Testis (tissue), 5 donors: ENCODE measurements around the gene VSTM2A. TPM values are rescaled to one million over a fixed set of nuclear protein-coding genes. Genes with fewer than 3 reads are reported as not detected.
A peak's percentile ranks its signal among the peaks of the same experiment; 100 is the strongest.
"Not testable (repeated sequence)": the region's sequence is repeated elsewhere in the genome, so short reads cannot be mapped to it uniquely, and the experiment has no call there.

Experiments used
- DNase-seq: peaks from one replicate; pipeline ENCODE4 v3.0.0-alpha.2; 2019
- H3K27ac ChIP-seq, 2 donors: fragments of 200-600 bp; sonication (generic); one replicate each; pipeline ENCODE4 v1.5.1; 2019
- H3K27me3 ChIP-seq: fragments of 200-600 bp; sonication (generic); one replicate; pipeline ENCODE4 v1.5.1; 2019
- H3K36me3 ChIP-seq: fragments of 200-600 bp; sonication (generic); one replicate; pipeline ENCODE4 v1.5.1; 2017; ENCODE audit warnings: low read depth; ENCODE audit errors: missing control alignments
- H3K4me1 ChIP-seq: fragments of 200-600 bp; sonication (generic); one replicate; pipeline ENCODE4 v1.5.1; 2019
- H3K4me3 ChIP-seq, 2 donors: fragments of 200-600 bp; sonication (generic); one replicate each; pipeline ENCODE4 v1.5.1; 2017 to 2019
- H3K9me3 ChIP-seq: fragments of 200-600 bp; sonication (generic); one replicate; pipeline ENCODE4 v1.5.1; 2017
- CTCF ChIP-seq, 3 experiments: fragments of 450-650 bp in 2 of 3; fragments of 200-600 bp in 1 of 3; sonication (generic) in 1 of 3; IDR thresholded peaks; one replicate each; pipeline ENCODE4 v1.5.1; 2016 to 2019; ENCODE audit warnings: antibody characterized with exemption in 3 of 3, mild to moderate bottlenecking in 2 of 3, moderate library complexity in 1 of 3
- POLR2A ChIP-seq: fragments of 450-650 bp; IDR thresholded peaks from one replicate; pipeline ENCODE4 v1.6.1; 2017; ENCODE audit warnings: antibody characterized with exemption, mild to moderate bottlenecking, moderate library complexity
- WGBS, 2 donors: methylation state at CpG; one replicate each; pipeline ENCODE4 v1.1.5; 2018; 5-methylcytosine and 5-hydroxymethylcytosine counted together
- intact Hi-C: fragments of 100-400 bp; cut with DNase I; formaldehyde crosslinking; loops from one replicate; pipeline ENCODE4 v1.15.1; 2023; ENCODE audit warnings: low total_unique reads
- long read RNA-seq, 2 donors: transcript quantifications; one replicate each; lab custom pipeline, GENCODE V29; 2026
- polyA plus RNA-seq: library from polyadenylated mRNA; stranded (reverse); fragments of 350-450 nt; fragmentation: Illumina TruSeq; extraction: RNeasy Lipid Tissue Mini Kit (QIAGEN cat#74804); gene quantifications from one replicate; pipeline ENCODE4 v1.2.3, GENCODE V29; 2014; ENCODE audit warnings: low read depth, low replicate concordance; ENCODE audit not compliant: insufficient read depth
- total RNA-seq, 2 donors: library from RNA; depleted of rRNA; stranded (reverse); fragments of >200 nt; gene quantifications; one replicate each; pipeline ENCODE4 v1.2.3, GENCODE V29; 2016

VSTM2A gene, protein sequence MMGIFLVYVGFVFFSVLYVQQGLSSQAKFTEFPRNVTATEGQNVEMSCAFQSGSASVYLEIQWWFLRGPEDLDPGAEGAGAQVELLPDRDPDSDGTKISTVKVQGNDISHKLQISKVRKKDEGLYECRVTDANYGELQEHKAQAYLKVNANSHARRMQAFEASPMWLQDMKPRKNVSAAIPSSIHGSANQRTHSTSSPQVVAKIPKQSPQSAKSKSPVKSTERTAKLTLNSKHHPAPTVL
- total RNA-seq = 1 to 10 TPM; 1.2 to 5.6 TPM
- 1.6 TPM for polyA plus RNA-seq
- long read RNA-seq, donor 1 = 0 reads
- long read RNA-seq, donor 2 = 0 reads

- 1% methylated on average over 30 to 62 of the region's 64 CpGs for WGBS, 2 donors
- no peaks in the 10 kb centered on the region for H3K9me3 ChIP-seq
- DNase-seq = peak; percentile 40
- no peaks in the 10 kb centered on the region for H3K36me3 ChIP-seq
- no peak for TF ChIP-seq POLR2A
- no peak for TF ChIP-seq CTCF (IDR thresholded peaks at IDR 0.05)
- no peak within 1 kb of the TSS for H3K27ac ChIP-seq
- intact Hi-C loops = no loop called here
- peaks cover 13% of the 10 kb centered on the region for H3K4me1 ChIP-seq
- no peaks in the 10 kb centered on the region for H3K27me3 ChIP-seq
- peak within 1 kb of the TSS; percentile 34 to 49 for H3K4me3 ChIP-seq
These were observed at the start of gene VSTM2A for GRCh38 chr7:54541669-54542625. Gene VSTM2A, plus strand, starts transcription at chr7:54542375. Its CDS starts 356 bp downstream, at chr7:54542731.

- 81 to 93% methylated on average over 12 of the region's 12 CpGs for WGBS, 2 donors
- DNase-seq, H3K36me3 ChIP-seq, H3K27ac ChIP-seq, H3K4me1 ChIP-seq, intact Hi-C loops, H3K4me3 ChIP-seq, H3K27me3 ChIP-seq, H3K9me3 ChIP-seq: not testable (repeated sequence)
These were observed 37.6 kb upstream of the VSTM2A start for GRCh38 chr7:54504531-54504930.

- Histone ChIP-seq H3K4me3 (no peak overlapping the region), H3K36me3 (no peaks in the 10 kb centered on the region), H3K4me1 (no peaks in the 10 kb centered on the region), H3K9me3 (no peaks in the 10 kb centered on the region), H3K27me3 (no peaks in the 10 kb centered on the region), H3K27ac (no peak overlapping the region)
- WGBS, 2 donors = 46 to 65% methylated on average over 1 of the region's 1 CpG
- DNase-seq = no peak
- TF ChIP-seq POLR2A (no peak), CTCF (IDR thresholded peaks at IDR 0.05) (no peak)
- intact Hi-C loops = no loop called here
These were observed 12.6 kb upstream of the VSTM2A start for GRCh38 chr7:54529568-54529967.

GRCh38 chr7:54538122-54538521 is 4.1 kb upstream of the VSTM2A start:
- no peak for TF ChIP-seq POLR2A
- no peak for TF ChIP-seq CTCF (IDR thresholded peaks at IDR 0.05)
- H3K36me3 ChIP-seq = no peaks in the 10 kb centered on the region
- intact Hi-C loops = no loop called here
- H3K4me1 ChIP-seq = peaks cover 13% of the 10 kb centered on the region
- no peaks in the 10 kb centered on the region for H3K9me3 ChIP-seq
- H3K27ac ChIP-seq = no peak overlapping the region
- no peak overlapping the region for H3K4me3 ChIP-seq
- H3K27me3 ChIP-seq = no peaks in the 10 kb centered on the region
- DNase-seq = no peak
- 60 to 62% methylated on average over 3 of the region's 3 CpGs for WGBS, 2 donors

DNA sequence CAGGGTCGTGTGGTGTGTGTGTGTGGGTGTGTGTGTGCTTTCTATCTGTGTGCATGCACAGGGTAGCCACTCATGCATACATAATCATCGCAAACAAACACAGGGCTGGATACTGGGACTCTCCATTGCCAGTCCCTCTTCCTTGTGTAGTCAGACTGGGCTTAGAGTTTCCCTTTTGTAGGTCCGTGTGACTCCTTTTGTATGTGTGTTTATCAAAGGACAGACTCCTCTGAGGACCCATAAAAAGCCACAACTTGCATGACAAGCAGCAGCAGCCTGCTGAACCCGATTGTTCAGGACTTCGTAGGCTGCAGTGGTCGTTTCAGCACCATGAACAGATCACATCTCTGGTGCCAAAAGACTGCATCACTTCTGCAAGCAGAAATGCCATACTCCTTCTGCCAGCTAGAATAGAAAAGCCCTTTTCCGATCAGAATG is 895 bp downstream of the VSTM2A start:
- H3K36me3 ChIP-seq = no peaks in the 10 kb centered on the region
- WGBS, 2 donors = 4 to 7% methylated on average over 7 of the region's 7 CpGs
- peak; percentile 27 for DNase-seq
- no peaks in the 10 kb centered on the region for H3K27me3 ChIP-seq
- peaks cover 13% of the 10 kb centered on the region for H3K4me1 ChIP-seq
- no peak overlapping the region for H3K4me3 ChIP-seq
- H3K27ac ChIP-seq = no peak overlapping the region
- no peak for TF ChIP-seq CTCF (IDR thresholded peaks at IDR 0.05)
- no peak for TF ChIP-seq POLR2A
- H3K9me3 ChIP-seq = no peaks in the 10 kb centered on the region
- intact Hi-C loops = no loop called here
